Smooth muscle cell (in vitro differentiated cells): ENCODE measurements around the gene RBMX. TPM values are rescaled to one million over a fixed set of nuclear protein-coding genes. Genes with fewer than 3 reads are reported as not detected.
"Not testable (repeated sequence)": the region's sequence is repeated elsewhere in the genome, so short reads cannot be mapped to it uniquely, and the experiment has no call there.

Source experiments
- DNase-seq: peaks from one replicate; lab custom pipeline; 2025; ENCODE audit not compliant: unreplicated experiment; lab: John Stamatoyannopoulos, UW
- H2AFZ ChIP-seq: fragments of 200-600 bp; sonication (generic); 2 replicates; pipeline ENCODE4 v1.6.0; 2016; ENCODE audit warnings: antibody characterized with exemption, low read depth, mild to moderate bottlenecking
- H3F3A ChIP-seq: fragments of 200-600 bp; sonication (generic); 2 replicates; pipeline ENCODE4 v1.6.0; 2017; ENCODE audit warnings: antibody characterized with exemption, low read depth
- H3K27ac ChIP-seq: fragments of 200-600 bp; sonication (generic); 2 replicates; pipeline ENCODE4 v1.5.1; 2016; ENCODE audit warnings: low read depth, mild to moderate bottlenecking
- H3K27me3 ChIP-seq: fragments of 200-600 bp; sonication (generic); 2 replicates; pipeline ENCODE4 v1.6.1; 2016; ENCODE audit warnings: low read depth, mild to moderate bottlenecking
- H3K36me3 ChIP-seq: fragments of 200-600 bp; sonication (generic); 2 replicates; pipeline ENCODE4 v1.5.1; 2016; ENCODE audit warnings: low read depth
- H3K4me1 ChIP-seq: fragments of 200-600 bp; sonication (generic); 2 replicates; pipeline ENCODE4 v1.5.1; 2016; ENCODE audit warnings: low read depth
- H3K4me2 ChIP-seq: fragments of 200-600 bp; sonication (generic); 2 replicates; pipeline ENCODE4 v1.6.0; 2016; ENCODE audit warnings: mild to moderate bottlenecking
- H3K4me3 ChIP-seq: fragments of 200-600 bp; sonication (generic); 2 replicates; pipeline ENCODE4 v1.5.1; 2016; ENCODE audit warnings: mild to moderate bottlenecking
- H3K79me2 ChIP-seq: fragments of 200-600 bp; sonication (generic); 2 replicates; pipeline ENCODE4 v1.6.0; 2016; ENCODE audit warnings: low read depth, mild to moderate bottlenecking
- H3K9ac ChIP-seq: fragments of 200-600 bp; sonication (generic); 2 replicates; pipeline ENCODE4 v1.6.0; 2016; ENCODE audit warnings: low read depth
- H3K9me3 ChIP-seq: fragments of 200-600 bp; sonication (generic); replicated peaks from 2 replicates; pipeline ENCODE4 v1.5.1; 2016; ENCODE audit warnings: low read depth
- H4K20me1 ChIP-seq: fragments of 200-600 bp; sonication (generic); 2 replicates; pipeline ENCODE4 v1.6.0; 2016; ENCODE audit warnings: low read depth
- WGBS: methylation state at CpG from one replicate; pipeline ENCODE4 v1.1.7; 2016; ENCODE audit warnings: low lambda C conversion rate; 5-methylcytosine and 5-hydroxymethylcytosine counted together
- polyA plus RNA-seq: library from polyadenylated mRNA; unstranded; fragments of >200 nt; fragmentation: Nextera tagmentation; extraction: Ambion mirVana; gene quantifications from 2 replicates; pipeline ENCODE4 v1.2.1, GENCODE V29; 2016
- total RNA-seq: library from RNA; depleted of rRNA; stranded (reverse); fragments of >200 nt; gene quantifications from 2 replicates; pipeline ENCODE4 v1.2.3, GENCODE V29; 2014
- TF ChIP-seq, protein P1 (sequence below): fragments of 200-600 bp; sonication (generic); IDR thresholded peaks from 2 replicates; pipeline ENCODE4 v1.5.1; 2017; ENCODE audit warnings: borderline replicate concordance, mild to moderate bottlenecking, antibody characterized with exemption; ENCODE audit not compliant: insufficient read depth, poor library complexity, severe bottlenecking

RBMX gene
- total and polyA plus RNA-seq, 2 experiments from 2014 or later, result 110 to 196 TPM

DNA sequence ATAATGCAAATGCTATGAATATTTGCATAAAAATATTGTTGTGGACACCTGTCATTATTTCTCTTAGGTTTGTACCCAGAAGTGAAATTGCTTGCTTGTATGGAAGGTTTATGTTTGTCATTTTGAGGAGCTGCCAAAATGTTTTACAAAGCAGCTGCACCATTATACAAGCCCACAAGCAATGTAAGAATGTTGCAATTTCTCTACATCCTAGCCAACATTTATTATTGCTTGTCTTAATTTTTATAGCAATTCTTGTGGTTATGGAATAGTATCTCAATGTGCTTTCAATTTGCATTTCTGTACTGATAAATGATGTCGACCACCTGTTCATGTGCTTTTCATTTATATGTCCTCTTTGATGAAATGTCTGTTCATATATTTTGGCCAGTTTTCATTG is 18.7 kb upstream of the RBMX start:
- TF ChIP-seq, protein P1, sequence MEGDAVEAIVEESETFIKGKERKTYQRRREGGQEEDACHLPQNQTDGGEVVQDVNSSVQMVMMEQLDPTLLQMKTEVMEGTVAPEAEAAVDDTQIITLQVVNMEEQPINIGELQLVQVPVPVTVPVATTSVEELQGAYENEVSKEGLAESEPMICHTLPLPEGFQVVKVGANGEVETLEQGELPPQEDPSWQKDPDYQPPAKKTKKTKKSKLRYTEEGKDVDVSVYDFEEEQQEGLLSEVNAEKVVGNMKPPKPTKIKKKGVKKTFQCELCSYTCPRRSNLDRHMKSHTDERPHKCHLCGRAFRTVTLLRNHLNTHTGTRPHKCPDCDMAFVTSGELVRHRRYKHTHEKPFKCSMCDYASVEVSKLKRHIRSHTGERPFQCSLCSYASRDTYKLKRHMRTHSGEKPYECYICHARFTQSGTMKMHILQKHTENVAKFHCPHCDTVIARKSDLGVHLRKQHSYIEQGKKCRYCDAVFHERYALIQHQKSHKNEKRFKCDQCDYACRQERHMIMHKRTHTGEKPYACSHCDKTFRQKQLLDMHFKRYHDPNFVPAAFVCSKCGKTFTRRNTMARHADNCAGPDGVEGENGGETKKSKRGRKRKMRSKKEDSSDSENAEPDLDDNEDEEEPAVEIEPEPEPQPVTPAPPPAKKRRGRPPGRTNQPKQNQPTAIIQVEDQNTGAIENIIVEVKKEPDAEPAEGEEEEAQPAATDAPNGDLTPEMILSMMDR, result no peak
- H3K4me1 ChIP-seq, result no peaks in the 10 kb centered on the region
- 83% methylated on average over 1 of the region's 1 CpG for WGBS
- no peak overlapping the region for H3K4me3 ChIP-seq
- H3K27ac ChIP-seq, result no peak overlapping the region
- H3F3A ChIP-seq, result no peaks in the 10 kb centered on the region
- no peak for DNase-seq
- no peaks in the 10 kb centered on the region for H3K36me3 ChIP-seq
- no peaks in the 10 kb centered on the region for H3K9me3 ChIP-seq
- H3K4me2 ChIP-seq, result no peak overlapping the region
- no peaks in the 10 kb centered on the region for H3K27me3 ChIP-seq
- no peaks in the 10 kb centered on the region for H4K20me1 ChIP-seq
- no peaks in the 10 kb centered on the region for H3K79me2 ChIP-seq
- H3K9ac ChIP-seq, result no peak overlapping the region
- no peak overlapping the region for H2AFZ ChIP-seq

DNA sequence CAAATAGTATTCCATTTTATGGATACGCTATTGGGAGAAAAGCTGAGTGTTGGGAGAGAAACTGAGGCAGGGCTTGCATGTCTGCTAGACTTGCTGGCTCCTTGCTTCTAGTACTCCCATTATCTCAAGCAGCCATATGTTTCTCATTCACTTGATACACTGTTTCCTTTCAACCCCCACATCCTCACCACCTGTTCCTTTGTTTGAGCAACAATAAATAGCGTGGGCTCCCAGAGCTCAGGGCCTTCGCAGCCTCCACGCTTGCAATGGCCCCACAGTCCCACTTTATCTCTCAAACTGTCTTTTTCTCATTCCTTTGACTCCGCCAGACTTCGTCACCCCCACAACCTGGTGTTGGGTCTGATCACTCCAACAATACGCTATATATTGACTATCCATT is 18.2 kb upstream of the RBMX start:
- not testable (repeated sequence) for H3K4me1 ChIP-seq, H3K4me2 ChIP-seq, H3K36me3 ChIP-seq, H2AFZ ChIP-seq, DNase-seq, H3K9ac ChIP-seq, H3K4me3 ChIP-seq, H3F3A ChIP-seq, H3K27me3 ChIP-seq, H4K20me1 ChIP-seq, H3K79me2 ChIP-seq, H3K9me3 ChIP-seq, H3K27ac ChIP-seq
- WGBS, result 87% methylated on average over 7 of the region's 7 CpGs

DNA sequence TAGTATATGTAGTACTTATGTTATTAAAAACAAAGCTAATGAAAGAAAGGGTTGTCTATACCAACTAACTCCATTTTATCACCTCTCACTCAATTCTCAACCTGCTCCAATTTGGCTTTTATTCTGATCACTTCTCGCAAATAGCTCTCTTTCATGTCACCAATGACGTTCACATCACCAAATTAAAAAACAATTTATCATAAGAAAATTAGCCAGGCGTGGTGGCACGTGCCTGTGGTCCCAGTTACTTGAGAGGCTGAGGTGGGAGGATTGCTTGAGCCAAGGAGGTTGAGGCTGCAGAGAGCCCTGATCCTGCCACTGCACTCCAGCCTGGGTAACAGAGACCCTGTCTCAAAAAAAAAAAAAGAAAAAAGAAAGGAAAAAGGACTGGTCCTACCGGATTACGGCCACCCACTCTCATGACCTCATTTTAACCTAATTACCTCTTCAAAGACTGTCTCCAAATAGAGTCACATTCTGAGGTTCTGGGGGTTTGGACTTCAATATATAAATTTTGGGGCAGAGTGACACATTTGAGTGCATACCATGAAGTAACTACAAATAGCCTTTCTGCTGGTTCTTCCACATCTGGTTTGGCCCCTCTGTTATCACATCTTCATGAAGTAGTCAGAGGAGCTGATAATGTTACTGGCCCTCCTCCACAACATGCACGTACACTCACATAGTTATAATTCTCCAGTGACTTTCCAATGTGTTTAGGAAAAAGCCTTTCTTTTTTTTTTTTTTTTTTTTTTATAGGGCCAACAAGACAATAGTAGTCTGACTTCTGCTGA is 15.8 kb upstream of the RBMX start:
- Histone ChIP-seq H2AFZ (no peak overlapping the region), H4K20me1 (no peaks in the 10 kb centered on the region), H3K9me3 (no peaks in the 10 kb centered on the region), H3K4me2 (no peak overlapping the region), H3K27me3 (no peaks in the 10 kb centered on the region), H3K4me3 (no peak overlapping the region), H3K79me2 (no peaks in the 10 kb centered on the region), H3K36me3 (no peaks in the 10 kb centered on the region), H3K4me1 (no peaks in the 10 kb centered on the region), H3F3A (no peaks in the 10 kb centered on the region), H3K27ac (no peak overlapping the region), H3K9ac (no peak overlapping the region)
- TF ChIP-seq, protein P1, result no peak
- 64% methylated on average over 7 of the region's 7 CpGs for WGBS
- DNase-seq, result no peak

DNA sequence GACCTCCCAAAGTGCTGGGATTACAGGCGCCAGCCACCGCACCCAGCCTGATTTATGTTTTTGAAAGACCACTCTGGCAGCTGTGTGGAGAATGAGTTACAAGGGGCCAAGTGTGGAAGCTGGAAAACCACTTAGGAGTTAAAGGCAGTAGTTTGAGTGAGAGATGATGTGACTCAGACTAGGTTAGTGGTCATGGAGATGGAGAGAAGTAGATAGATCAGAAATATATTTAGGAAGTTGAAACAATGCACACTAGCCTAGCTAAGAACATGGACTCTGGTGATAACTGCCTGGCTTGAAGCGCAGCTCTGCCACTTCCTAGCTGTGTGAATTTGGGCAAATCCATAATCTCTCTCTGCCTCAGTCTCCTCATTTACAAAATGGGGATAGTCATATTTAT is 11.9 kb upstream of the RBMX start:
- H4K20me1 ChIP-seq, result no peaks in the 10 kb centered on the region
- H3K4me3 ChIP-seq, result no peak overlapping the region
- no peaks in the 10 kb centered on the region for H3K79me2 ChIP-seq
- 70% methylated on average over 3 of the region's 3 CpGs for WGBS
- no peaks in the 10 kb centered on the region for H3F3A ChIP-seq
- H3K27me3 ChIP-seq, result no peaks in the 10 kb centered on the region
- no peaks in the 10 kb centered on the region for H3K4me1 ChIP-seq
- DNase-seq, result no peak
- no peaks in the 10 kb centered on the region for H3K9me3 ChIP-seq
- TF ChIP-seq, protein P1, result no peak
- no peaks in the 10 kb centered on the region for H3K36me3 ChIP-seq
- no peak overlapping the region for H3K4me2 ChIP-seq
- H3K27ac ChIP-seq, result no peak overlapping the region
- H2AFZ ChIP-seq, result no peak overlapping the region
- no peak overlapping the region for H3K9ac ChIP-seq

DNA sequence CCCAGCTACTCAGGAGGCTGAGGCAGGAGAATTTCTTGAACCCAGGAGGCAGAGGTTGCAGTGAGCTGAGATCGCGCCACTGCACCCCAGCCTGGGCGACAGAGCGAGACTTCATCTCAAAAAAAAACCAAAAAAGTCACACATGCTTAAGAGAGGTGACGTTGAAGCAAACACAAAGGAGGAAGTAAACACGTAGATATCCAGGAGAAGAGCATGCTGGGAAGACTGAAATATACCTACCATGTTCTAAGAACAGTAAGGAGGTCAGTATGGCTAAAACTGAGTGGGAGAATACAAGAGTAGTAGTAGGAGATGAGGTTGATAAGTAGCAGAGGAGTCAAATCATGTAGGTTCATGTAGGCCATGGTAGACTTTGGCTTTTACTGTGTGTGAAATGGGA is 10.1 kb upstream of the RBMX start:
- H3K27me3 ChIP-seq, H3K9me3 ChIP-seq, H3K4me3 ChIP-seq, DNase-seq, H3F3A ChIP-seq, H4K20me1 ChIP-seq, H3K27ac ChIP-seq, H3K79me2 ChIP-seq, H3K4me1 ChIP-seq, H3K9ac ChIP-seq, H3K36me3 ChIP-seq, H2AFZ ChIP-seq, H3K4me2 ChIP-seq: not testable (repeated sequence)
- 93% methylated on average over 6 of the region's 6 CpGs for WGBS
